HepG2 (cell line): ENCODE results near the gene GRIN2D. TPM values are rescaled to one million over a fixed set of nuclear protein-coding genes. Genes with fewer than 3 reads are reported as not detected.
A peak's percentile ranks its signal among the peaks of the same experiment; 100 is the strongest.

ENCODE experiments used
- ASH2L ChIP-seq: fragments of 300-600, 200-600 bp; sonication (generic); IDR thresholded peaks from 2 replicates; pipeline ENCODE4 v1.7.0; 2017; ENCODE audit warnings: low read depth, mild to moderate bottlenecking, moderate library complexity, mixed read lengths, low read length; ENCODE audit not compliant: insufficient read length
- BCL6 ChIP-seq: IDR thresholded peaks from 2 replicates; pipeline ENCODE4 v1.6.1; 2016; ENCODE audit warnings: missing genetic modification reagents, missing compliant biosample characterization
- CBX1 ChIP-seq: IDR thresholded peaks from one replicate; pipeline ENCODE4 v1.6.1; 2016; ENCODE audit warnings: antibody characterized with exemption, low read depth
- E2F1 ChIP-seq: sonication (generic); formaldehyde crosslinking; IDR thresholded peaks from 2 replicates; pipeline ENCODE4 v1.5.0; 2020; ENCODE audit warnings: missing genetic modification reagents
- EED ChIP-seq: sonication (generic); formaldehyde crosslinking; IDR thresholded peaks from 2 replicates; pipeline ENCODE4 v1.5.0; 2020; ENCODE audit warnings: mild to moderate bottlenecking, missing genetic modification reagents
- HMGXB4 ChIP-seq, 2 experiments: sonication (generic) in 1 of 2; formaldehyde crosslinking in 1 of 2; IDR thresholded peaks; 2 replicates each; pipeline versions ENCODE4 v1.4.0 to v1.6.1; 2018 to 2020; ENCODE audit warnings: missing genetic modification reagents in 2 of 2, borderline replicate concordance in 1 of 2, low read depth in 1 of 2, mild to moderate bottlenecking in 1 of 2, missing biosample characterization in 1 of 2
- IKZF5 ChIP-seq: IDR thresholded peaks from 2 replicates; pipeline ENCODE4 v1.6.1; 2018; ENCODE audit warnings: missing genetic modification reagents, mild to moderate bottlenecking, missing compliant biosample characterization
- MNT ChIP-seq: fragments of 450-650 bp; IDR thresholded peaks from 2 replicates; pipeline ENCODE4 v1.6.1; 2016
- PCBP1 ChIP-seq: fragments of 200-400 bp; formaldehyde crosslinking; IDR thresholded peaks from 2 replicates; pipeline ENCODE4 v1.6.1; 2017; ENCODE audit warnings: mild to moderate bottlenecking, low read depth, low read length, borderline replicate concordance
- POLR2A ChIP-seq, 2 experiments: IDR thresholded peaks; 2 replicates each; pipeline ENCODE4 v1.6.1; 2011; ENCODE audit warnings: low read depth in 2 of 2, low read length in 2 of 2, mild to moderate bottlenecking in 1 of 2, moderate library complexity in 1 of 2; ENCODE audit not compliant: insufficient read depth in 1 of 2
- SKIL ChIP-seq: sonication (generic); formaldehyde crosslinking; IDR thresholded peaks from 2 replicates; pipeline ENCODE4 v1.8.0; 2022; ENCODE audit warnings: missing genetic modification reagents, mild to moderate bottlenecking, moderate library complexity, borderline replicate concordance
- ZNF331 ChIP-seq: sonication (generic); formaldehyde crosslinking; IDR thresholded peaks from 2 replicates; pipeline ENCODE4 v1.4.0; 2020; ENCODE audit warnings: missing genetic modification reagents
- ZNF430 ChIP-seq: sonication (generic); formaldehyde crosslinking; IDR thresholded peaks from 2 replicates; pipeline ENCODE4 v1.9.0; 2021; ENCODE audit warnings: mild to moderate bottlenecking, missing genetic modification reagents
- ZNF503 ChIP-seq: sonication (generic); formaldehyde crosslinking; IDR thresholded peaks from 2 replicates; pipeline ENCODE4 v1.4.0; 2020; ENCODE audit warnings: missing genetic modification reagents
- ZNF546 ChIP-seq: sonication (generic); formaldehyde crosslinking; conservative IDR thresholded peaks from 2 replicates; pipeline ENCODE4 v1.8.1; 2023; ENCODE audit warnings: mild to moderate bottlenecking, missing genetic modification reagents
- ZNF552 ChIP-seq: sonication (generic); formaldehyde crosslinking; IDR thresholded peaks from 2 replicates; pipeline ENCODE4 v1.9.0; 2022; ENCODE audit warnings: missing genetic modification reagents, mild to moderate bottlenecking, borderline replicate concordance
- ZSCAN12 ChIP-seq: sonication (generic); formaldehyde crosslinking; IDR thresholded peaks from 2 replicates; pipeline ENCODE4 v1.9.0; 2021; ENCODE audit warnings: mild to moderate bottlenecking, missing genetic modification reagents
- polyA plus RNA-seq, 8 experiments: library from polyadenylated mRNA; depleted of rRNA in 3 of 8; stranded (reverse) in 7 of 8; unstranded in 1 of 8; fragments of >200 nt; fragmentation: Illumina TruSeq in 4 of 8; extraction: Trizol in 4 of 8; gene quantifications; 2 replicates each; pipeline versions ENCODE4 v1.2.1 to v1.2.3, GENCODE V29; 2011 to 2016; ENCODE audit warnings: low read depth in 4 of 8, missing spikeins in 1 of 8, mixed read lengths in 1 of 8; ENCODE audit not compliant: insufficient read depth in 1 of 8
- total RNA-seq, 5 experiments: library from RNA; depleted of rRNA; stranded (reverse); fragments of >200 nt; fragmentation: Illumina TruSeq; extraction: Trizol; gene quantifications; 2 replicates each; pipeline ENCODE4 v1.2.3, GENCODE V29; 2016; ENCODE audit warnings: low read depth in 1 of 5

The GRIN2D gene
- total and polyA plus RNA-seq, 2 of the 13 experiments (the other 11 are each of a cell fraction or from before 2014, with no cell fraction given), result 0.02 to 0.13 TPM

- TF ChIP-seq SKIL, result peak; percentile 30; the same call in 1 of the 2 replicates
- TF ChIP-seq ZNF430 (CRISPR knock-in tag), result peak; percentile 13; the same call in 1 of the 2 replicates
- TF ChIP-seq ZNF552 (CRISPR knock-in tag), result no peak
- peak; percentile 66 for TF ChIP-seq MNT
- no peak for TF ChIP-seq ZNF503
- peak; percentile 89 for TF ChIP-seq E2F1 (CRISPR knock-in tag)
- peak; percentile 64 to 80 for TF ChIP-seq POLR2A (IDR thresholded peaks at IDR 0.05; ENCODE audit: insufficient read depth in 1 of 2, low read depth in 2 of 2, low read length in 2 of 2)
- TF ChIP-seq PCBP1, result 0 out of 2 replicates have a peak, but pooled peaks have one; percentile 73
- TF ChIP-seq BCL6, result peak; percentile 3; the same call in 1 of the 2 replicates
- TF ChIP-seq ASH2L, result no peak
- peak; percentile 40 for TF ChIP-seq CBX1
- TF ChIP-seq ZSCAN12, result no peak
- TF ChIP-seq HMGXB4 (CRISPR knock-in tag; IDR thresholded peaks at IDR 0.05; ENCODE audit: borderline replicate concordance in 1 of 2, low read depth in 1 of 2), result peak in 1 of 2 experiments; percentile 8; a peak in 1 of 4 replicates
- TF ChIP-seq EED, result 0 out of 2 replicates have a peak, but pooled peaks have one; percentile 68
- TF ChIP-seq ZNF331 (CRISPR knock-in tag), result no peak
- no peak for TF ChIP-seq IKZF5 (CRISPR knock-in tag)
- TF ChIP-seq ZNF546 (CRISPR knock-in tag), result no peak
These were observed 29.5 kb upstream of the GRIN2D start, which contains the start of the genes SYNGR4 and TMEM143 (continued) for GRCh38 chr19:48363810-48364597.
